HepG2 (cell line): ENCODE results near the gene KIF26B. TPM values are rescaled to one million over a fixed set of nuclear protein-coding genes. Genes with fewer than 3 reads are reported as not detected.

ENCODE experiments used
- ATAC-seq: fragments of 200-7000 bp; cut with Tn5 transposase; 3 replicates; pipeline ENCODE4 v1.9.1; 2020; ENCODE audit warnings: mild to moderate bottlenecking, moderate library complexity
- BruUV-seq: library from RNA; stranded (reverse); fragments of 400-500 nt; replicated peaks from 2 replicates; lab custom pipeline; 2021; lab: Mats Ljungman, UMichigan
- CTCF ChIA-PET: fragments of 300-600 bp; formaldehyde crosslinking; extraction: SDS; loops from one replicate; lab custom pipeline; 2021; ENCODE audit warnings: low total read pairs, inconsistent platforms, low intra/inter-chr PET ratio; lab: Yijun Ruan, JAX
- POLR2A ChIA-PET: fragments of 350-600 bp; sonication (Branson Sonifier 250); formaldehyde crosslinking; loops from one replicate; lab custom pipeline; 2020; ENCODE audit warnings: antibody characterized with exemption, inconsistent platforms; lab: Yijun Ruan, JAX
- DNase-seq: peaks from one replicate; pipeline ENCODE4 v3.0.0-alpha.2; 2015; ENCODE audit warnings: low spot score
- FAIRE-seq: peaks from 3 replicates; lab custom pipeline; 2011; peaks lifted over from hg19 to GRCh38; lab: Jason Lieb, UNC
- H2AFZ ChIP-seq: one replicate; pipeline ENCODE4 v1.6.1; 2011; ENCODE audit warnings: low read length, inconsistent platforms
- H3K27ac ChIP-seq: fragments of 300-600 bp; 3 replicates; pipeline ENCODE4 v1.8.0; 2011; ENCODE audit warnings: mixed run types, mild to moderate bottlenecking, mixed read lengths, low read length, inconsistent platforms; ENCODE audit not compliant: insufficient read depth; ENCODE audit errors: extremely low read length
- H3K27me3 ChIP-seq, 2 experiments: fragments of 200-600 bp in 1 of 2; 2 replicates in 1 of 2; 3 replicates in 1 of 2; pipeline versions ENCODE4 v1.6.0 to v1.8.0; 2011; ENCODE audit warnings: low read length in 2 of 2, mild to moderate bottlenecking in 2 of 2, moderate library complexity in 2 of 2, inconsistent platforms in 1 of 2; ENCODE audit not compliant: insufficient read depth in 2 of 2, control insufficient read depth in 1 of 2
- H3K36me3 ChIP-seq, 2 experiments: fragments of 200-600 bp in 1 of 2; replicated peaks in 1 of 2; 2 replicates in 1 of 2; 3 replicates in 1 of 2; pipeline versions ENCODE4 v1.5.1 to v1.8.0; 2011; ENCODE audit warnings: low read length in 2 of 2, inconsistent platforms in 1 of 2; ENCODE audit not compliant: insufficient read depth in 2 of 2, control insufficient read depth in 1 of 2
- H3K4me1 ChIP-seq: 2 replicates; pipeline ENCODE4 v1.5.1; 2012; ENCODE audit warnings: low read length, inconsistent platforms; ENCODE audit not compliant: insufficient read depth
- H3K4me2 ChIP-seq: 2 replicates; pipeline ENCODE4 v1.6.0; 2011; ENCODE audit warnings: low read depth, low read length, inconsistent platforms
- H3K4me3 ChIP-seq, 3 experiments: fragments of 200-600 bp in 1 of 3; sonication (generic), shearing (Covaris generic) in 1 of 3; replicated peaks in 1 of 3; 2 replicates each; pipeline ENCODE4 v1.5.1; 2011 to 2016; ENCODE audit warnings: low read length in 3 of 3, inconsistent platforms in 2 of 3, low read depth in 2 of 3, mild to moderate bottlenecking in 2 of 3, control low read depth in 1 of 3, mixed read lengths in 1 of 3; ENCODE audit not compliant: insufficient read depth in 1 of 3
- H3K79me2 ChIP-seq: one replicate; pipeline ENCODE4 v1.6.1; 2011; ENCODE audit warnings: low read length, inconsistent platforms; ENCODE audit not compliant: insufficient read depth
- H3K9ac ChIP-seq: 2 replicates; pipeline ENCODE4 v1.6.0; 2011; ENCODE audit warnings: mild to moderate bottlenecking, low read depth, low read length, inconsistent platforms; ENCODE audit not compliant: insufficient read depth
- H3K9me3 ChIP-seq: 2 replicates; pipeline ENCODE4 v1.5.1; 2012; ENCODE audit warnings: mild to moderate bottlenecking, low read length
- H4K20me1 ChIP-seq: 2 replicates; pipeline ENCODE4 v1.6.0; 2011; ENCODE audit warnings: inconsistent platforms, mild to moderate bottlenecking, low read length, moderate library complexity; ENCODE audit not compliant: insufficient read depth
- ATM ChIP-seq: fragments of 450-650 bp; IDR thresholded peaks from 2 replicates; pipeline ENCODE4 v1.7.1; 2017; ENCODE audit warnings: mild to moderate bottlenecking, borderline replicate concordance
- CCDC6 ChIP-seq: sonication (generic); formaldehyde crosslinking; IDR thresholded peaks from 2 replicates; pipeline ENCODE4 v1.8.1; 2022; ENCODE audit warnings: mild to moderate bottlenecking, missing genetic modification reagents, moderate library complexity
- SP1 ChIP-seq, 2 experiments: fragments of 450-650 bp in 1 of 2; sonication (generic) in 1 of 2; formaldehyde crosslinking in 1 of 2; IDR thresholded peaks; 2 replicates each; pipeline versions ENCODE4 v1.4.0 to v1.6.1; 2016 to 2020; ENCODE audit warnings: missing genetic modification reagents in 1 of 2
- SP140L ChIP-seq: sonication (generic); formaldehyde crosslinking; IDR thresholded peaks from 2 replicates; pipeline ENCODE4 v1.4.0; 2020; ENCODE audit warnings: missing genetic modification reagents, borderline replicate concordance
- TAF15 ChIP-seq: fragments of 200-400 bp; formaldehyde crosslinking; IDR thresholded peaks from one replicate; pipeline ENCODE4 v1.6.1; 2018; ENCODE audit warnings: mild to moderate bottlenecking, low read depth, low read length; ENCODE audit not compliant: poor library complexity, severe bottlenecking
- ZNF615 ChIP-seq: sonication (generic); formaldehyde crosslinking; IDR thresholded peaks from 2 replicates; pipeline ENCODE4 v1.5.0; 2020; ENCODE audit warnings: mild to moderate bottlenecking, missing genetic modification reagents, borderline replicate concordance
- WGBS: methylation state at CpG from one replicate; pipeline ENCODE4 v1.1.6; 2017; ENCODE audit warnings: low lambda C conversion rate; 5-methylcytosine and 5-hydroxymethylcytosine counted together
- in situ Hi-C: cut with HindIII; loops from 2 replicates; pipeline ENCODE4 v1.10.0; 2017; ENCODE audit warnings: low pct_unique_long_range_greater_than_20kb; ENCODE audit not compliant: extremely low pct_ligation_motif_present
- intact Hi-C: fragments of 100-400 bp; cut with micrococcal nuclease; formaldehyde crosslinking; loops from one replicate; pipeline ENCODE4 v1.10.0; 2022; ENCODE audit not compliant: unreplicated experiment
- polyA plus RNA-seq, 8 experiments: library from polyadenylated mRNA; depleted of rRNA in 3 of 8; stranded (reverse) in 7 of 8; unstranded in 1 of 8; fragments of >200 nt; fragmentation: Illumina TruSeq in 4 of 8; extraction: Trizol in 4 of 8; gene quantifications; 2 replicates each; pipeline versions ENCODE4 v1.2.1 to v1.2.3, GENCODE V29; 2011 to 2016; ENCODE audit warnings: low read depth in 4 of 8, missing spikeins in 1 of 8, mixed read lengths in 1 of 8; ENCODE audit not compliant: insufficient read depth in 1 of 8
- total RNA-seq, 5 experiments: library from RNA; depleted of rRNA; stranded (reverse); fragments of >200 nt; fragmentation: Illumina TruSeq; extraction: Trizol; gene quantifications; 2 replicates each; pipeline ENCODE4 v1.2.3, GENCODE V29; 2016; ENCODE audit warnings: low read depth in 1 of 5
- TF ChIP-seq, protein P1 (sequence below): sonication (generic); formaldehyde crosslinking; IDR thresholded peaks from 2 replicates; pipeline ENCODE4 v1.4.0; 2020; ENCODE audit warnings: missing genetic modification reagents, borderline replicate concordance
- TF ChIP-seq, protein P2 (sequence below): sonication (generic); formaldehyde crosslinking; IDR thresholded peaks from 2 replicates; pipeline ENCODE4 v1.4.0; 2020; ENCODE audit warnings: missing genetic modification reagents
- TF ChIP-seq, protein P3 (sequence below): IDR thresholded peaks from 2 replicates; pipeline ENCODE4 v1.6.1; 2016; ENCODE audit warnings: control low read depth
- TF ChIP-seq, protein P4 (sequence below): sonication (generic); formaldehyde crosslinking; IDR thresholded peaks from 2 replicates; pipeline ENCODE4 v1.4.0; 2020; ENCODE audit warnings: missing genetic modification reagents

Gene KIF26B
- total and polyA plus RNA-seq, 2 of the 13 experiments (the other 11 are each of a cell fraction or from before 2014, with no cell fraction given) = 0.08 to 0.09 TPM

DNA sequence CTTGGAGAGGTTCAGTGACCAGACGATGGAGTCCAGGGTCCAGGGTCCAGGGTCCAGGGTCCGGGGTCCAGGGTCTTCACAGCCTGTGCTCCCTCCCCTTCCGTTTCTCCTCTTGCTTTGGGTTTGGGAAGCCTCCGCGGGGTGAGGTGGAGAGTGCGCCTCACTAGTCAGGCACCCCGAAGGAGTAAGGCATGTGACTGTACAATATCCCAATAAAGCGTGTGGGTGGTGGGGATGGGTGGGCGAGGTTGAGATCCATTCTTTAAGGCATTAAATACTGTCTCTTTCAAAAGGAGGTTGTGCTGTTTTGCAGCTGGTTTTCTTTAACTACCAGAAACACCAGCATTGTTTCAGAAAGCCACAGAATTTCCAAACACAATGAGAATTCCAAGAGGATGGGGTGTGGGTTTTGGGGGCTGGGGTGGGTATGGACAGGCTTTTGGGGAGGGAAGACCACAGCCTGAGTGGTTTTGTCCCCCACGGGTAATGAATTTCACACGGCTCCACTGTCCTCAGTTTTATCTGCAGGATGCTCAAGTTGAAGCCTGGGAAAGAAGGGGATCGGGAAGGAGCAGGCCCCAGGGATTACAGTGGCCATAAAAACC is 65.7 kb downstream of the KIF26B start (continued):
- TF ChIP-seq, protein P1, sequence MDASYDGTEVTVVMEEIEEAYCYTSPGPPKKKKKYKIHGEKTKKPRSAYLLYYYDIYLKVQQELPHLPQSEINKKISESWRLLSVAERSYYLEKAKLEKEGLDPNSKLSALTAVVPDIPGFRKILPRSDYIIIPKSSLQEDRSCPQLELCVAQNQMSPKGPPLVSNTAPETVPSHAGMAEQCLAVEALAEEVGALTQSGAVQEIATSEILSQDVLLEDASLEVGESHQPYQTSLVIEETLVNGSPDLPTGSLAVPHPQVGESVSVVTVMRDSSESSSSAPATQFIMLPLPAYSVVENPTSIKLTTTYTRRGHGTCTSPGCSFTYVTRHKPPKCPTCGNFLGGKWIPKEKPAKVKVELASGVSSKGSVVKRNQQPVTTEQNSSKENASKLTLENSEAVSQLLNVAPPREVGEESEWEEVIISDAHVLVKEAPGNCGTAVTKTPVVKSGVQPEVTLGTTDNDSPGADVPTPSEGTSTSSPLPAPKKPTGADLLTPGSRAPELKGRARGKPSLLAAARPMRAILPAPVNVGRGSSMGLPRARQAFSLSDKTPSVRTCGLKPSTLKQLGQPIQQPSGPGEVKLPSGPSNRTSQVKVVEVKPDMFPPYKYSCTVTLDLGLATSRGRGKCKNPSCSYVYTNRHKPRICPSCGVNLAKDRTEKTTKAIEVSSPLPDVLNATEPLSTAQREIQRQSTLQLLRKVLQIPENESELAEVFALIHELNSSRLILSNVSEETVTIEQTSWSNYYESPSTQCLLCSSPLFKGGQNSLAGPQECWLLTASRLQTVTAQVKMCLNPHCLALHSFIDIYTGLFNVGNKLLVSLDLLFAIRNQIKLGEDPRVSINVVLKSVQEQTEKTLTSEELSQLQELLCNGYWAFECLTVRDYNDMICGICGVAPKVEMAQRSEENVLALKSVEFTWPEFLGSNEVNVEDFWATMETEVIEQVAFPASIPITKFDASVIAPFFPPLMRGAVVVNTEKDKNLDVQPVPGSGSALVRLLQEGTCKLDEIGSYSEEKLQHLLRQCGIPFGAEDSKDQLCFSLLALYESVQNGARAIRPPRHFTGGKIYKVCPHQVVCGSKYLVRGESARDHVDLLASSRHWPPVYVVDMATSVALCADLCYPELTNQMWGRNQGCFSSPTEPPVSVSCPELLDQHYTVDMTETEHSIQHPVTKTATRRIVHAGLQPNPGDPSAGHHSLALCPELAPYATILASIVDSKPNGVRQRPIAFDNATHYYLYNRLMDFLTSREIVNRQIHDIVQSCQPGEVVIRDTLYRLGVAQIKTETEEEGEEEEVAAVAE (CRISPR knock-in tag) = no peak
- no peak for TF ChIP-seq SP140L (CRISPR knock-in tag)
- TF ChIP-seq, all 625 proteins: peak for 0

DNA sequence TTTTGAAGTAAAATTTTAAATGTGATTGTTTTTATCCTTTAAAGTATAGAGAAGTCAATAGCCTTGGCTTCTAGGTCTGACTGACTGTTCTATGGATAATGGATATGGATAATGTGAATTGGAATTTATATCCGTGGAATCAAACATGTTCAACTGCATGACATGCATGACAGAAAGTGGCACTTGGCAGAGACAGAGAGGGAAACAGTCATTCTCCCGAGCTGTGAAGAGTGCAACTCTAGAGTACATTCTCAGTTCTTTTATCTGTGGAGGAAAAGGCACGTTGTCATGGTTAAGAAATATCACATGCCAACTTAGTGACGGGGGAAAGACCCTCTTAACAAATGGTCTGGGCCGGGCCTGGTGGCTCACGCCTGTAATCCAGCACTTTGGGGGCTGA is 67.0 kb downstream of the KIF26B start:
- ChIA-PET POLR2A (no interaction called here), CTCF (no interaction called here)
- Histone ChIP-seq H4K20me1 (no peaks in the 10 kb centered on the region), H3K4me2 (no peak overlapping the region), H2AFZ (no peak overlapping the region), H3K27ac (no peak overlapping the region), H3K4me1 (no peaks in the 10 kb centered on the region), H3K9me3 (no peaks in the 10 kb centered on the region), H3K36me3 (no peaks in the 10 kb centered on the region), H3K79me2 (no peaks in the 10 kb centered on the region), H3K27me3 (peaks cover 0 to 4% of the 10 kb centered on the region in 2 experiments; a peak in 1 of 5 replicates), H3K9ac (no peak overlapping the region), H3K4me3 (no peak overlapping the region)
- DNase-seq (no peak), ATAC-seq (no peak), FAIRE-seq (no peak)
- in situ Hi-C loops (no loop called here), intact Hi-C loops (no loop called here)
- WGBS = 63% methylated on average over 6 of the region's 6 CpGs
- no TSS peak for BruUV-seq
- TF ChIP-seq SP1 (IDR thresholded peaks at IDR 0.05) = no peak
- no peak for TF ChIP-seq SP1 (CRISPR knock-in tag; IDR thresholded peaks at IDR 0.05)
- TF ChIP-seq, protein P2, sequence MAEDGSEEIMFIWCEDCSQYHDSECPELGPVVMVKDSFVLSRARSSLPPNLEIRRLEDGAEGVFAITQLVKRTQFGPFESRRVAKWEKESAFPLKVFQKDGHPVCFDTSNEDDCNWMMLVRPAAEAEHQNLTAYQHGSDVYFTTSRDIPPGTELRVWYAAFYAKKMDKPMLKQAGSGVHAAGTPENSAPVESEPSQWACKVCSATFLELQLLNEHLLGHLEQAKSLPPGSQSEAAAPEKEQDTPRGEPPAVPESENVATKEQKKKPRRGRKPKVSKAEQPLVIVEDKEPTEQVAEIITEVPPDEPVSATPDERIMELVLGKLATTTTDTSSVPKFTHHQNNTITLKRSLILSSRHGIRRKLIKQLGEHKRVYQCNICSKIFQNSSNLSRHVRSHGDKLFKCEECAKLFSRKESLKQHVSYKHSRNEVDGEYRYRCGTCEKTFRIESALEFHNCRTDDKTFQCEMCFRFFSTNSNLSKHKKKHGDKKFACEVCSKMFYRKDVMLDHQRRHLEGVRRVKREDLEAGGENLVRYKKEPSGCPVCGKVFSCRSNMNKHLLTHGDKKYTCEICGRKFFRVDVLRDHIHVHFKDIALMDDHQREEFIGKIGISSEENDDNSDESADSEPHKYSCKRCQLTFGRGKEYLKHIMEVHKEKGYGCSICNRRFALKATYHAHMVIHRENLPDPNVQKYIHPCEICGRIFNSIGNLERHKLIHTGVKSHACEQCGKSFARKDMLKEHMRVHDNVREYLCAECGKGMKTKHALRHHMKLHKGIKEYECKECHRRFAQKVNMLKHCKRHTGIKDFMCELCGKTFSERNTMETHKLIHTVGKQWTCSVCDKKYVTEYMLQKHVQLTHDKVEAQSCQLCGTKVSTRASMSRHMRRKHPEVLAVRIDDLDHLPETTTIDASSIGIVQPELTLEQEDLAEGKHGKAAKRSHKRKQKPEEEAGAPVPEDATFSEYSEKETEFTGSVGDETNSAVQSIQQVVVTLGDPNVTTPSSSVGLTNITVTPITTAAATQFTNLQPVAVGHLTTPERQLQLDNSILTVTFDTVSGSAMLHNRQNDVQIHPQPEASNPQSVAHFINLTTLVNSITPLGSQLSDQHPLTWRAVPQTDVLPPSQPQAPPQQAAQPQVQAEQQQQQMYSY = no peak
- TF ChIP-seq ATM = no peak
- TF ChIP-seq CCDC6 (CRISPR knock-in tag) = no peak
- TF ChIP-seq, protein P3, sequence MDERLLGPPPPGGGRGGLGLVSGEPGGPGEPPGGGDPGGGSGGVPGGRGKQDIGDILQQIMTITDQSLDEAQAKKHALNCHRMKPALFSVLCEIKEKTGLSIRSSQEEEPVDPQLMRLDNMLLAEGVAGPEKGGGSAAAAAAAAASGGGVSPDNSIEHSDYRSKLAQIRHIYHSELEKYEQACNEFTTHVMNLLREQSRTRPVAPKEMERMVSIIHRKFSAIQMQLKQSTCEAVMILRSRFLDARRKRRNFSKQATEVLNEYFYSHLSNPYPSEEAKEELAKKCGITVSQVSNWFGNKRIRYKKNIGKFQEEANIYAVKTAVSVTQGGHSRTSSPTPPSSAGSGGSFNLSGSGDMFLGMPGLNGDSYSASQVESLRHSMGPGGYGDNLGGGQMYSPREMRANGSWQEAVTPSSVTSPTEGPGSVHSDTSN (CRISPR knock-in tag) = no peak
- no peak for TF ChIP-seq TAF15
- TF ChIP-seq, protein P4, sequence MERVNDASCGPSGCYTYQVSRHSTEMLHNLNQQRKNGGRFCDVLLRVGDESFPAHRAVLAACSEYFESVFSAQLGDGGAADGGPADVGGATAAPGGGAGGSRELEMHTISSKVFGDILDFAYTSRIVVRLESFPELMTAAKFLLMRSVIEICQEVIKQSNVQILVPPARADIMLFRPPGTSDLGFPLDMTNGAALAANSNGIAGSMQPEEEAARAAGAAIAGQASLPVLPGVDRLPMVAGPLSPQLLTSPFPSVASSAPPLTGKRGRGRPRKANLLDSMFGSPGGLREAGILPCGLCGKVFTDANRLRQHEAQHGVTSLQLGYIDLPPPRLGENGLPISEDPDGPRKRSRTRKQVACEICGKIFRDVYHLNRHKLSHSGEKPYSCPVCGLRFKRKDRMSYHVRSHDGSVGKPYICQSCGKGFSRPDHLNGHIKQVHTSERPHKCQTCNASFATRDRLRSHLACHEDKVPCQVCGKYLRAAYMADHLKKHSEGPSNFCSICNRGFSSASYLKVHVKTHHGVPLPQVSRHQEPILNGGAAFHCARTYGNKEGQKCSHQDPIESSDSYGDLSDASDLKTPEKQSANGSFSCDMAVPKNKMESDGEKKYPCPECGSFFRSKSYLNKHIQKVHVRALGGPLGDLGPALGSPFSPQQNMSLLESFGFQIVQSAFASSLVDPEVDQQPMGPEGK = no peak
- no peak for TF ChIP-seq ZNF615 (CRISPR knock-in tag)
